LoVo (cell line): Measurements from ENCODE around the gene BMF.
A peak's percentile ranks its signal among the peaks of the same experiment; 100 is the strongest.
"Not testable (repeated sequence)": the region's sequence is repeated elsewhere in the genome, so short reads cannot be mapped to it uniquely, and the experiment has no call there.

Experiments used
- DNase-seq: peaks from one replicate; pipeline ENCODE4 v3.0.0-alpha.2; 2016; ENCODE audit warnings: low spot score

The BMF gene

GRCh38 chr15:40108855-40109735 is at the start of gene BMF:
BMF (minus strand) TSS chr15:40108879; CDS start chr15:40106086, 2,793 bp downstream.
- peak; percentile 100 for DNase-seq

DNA sequence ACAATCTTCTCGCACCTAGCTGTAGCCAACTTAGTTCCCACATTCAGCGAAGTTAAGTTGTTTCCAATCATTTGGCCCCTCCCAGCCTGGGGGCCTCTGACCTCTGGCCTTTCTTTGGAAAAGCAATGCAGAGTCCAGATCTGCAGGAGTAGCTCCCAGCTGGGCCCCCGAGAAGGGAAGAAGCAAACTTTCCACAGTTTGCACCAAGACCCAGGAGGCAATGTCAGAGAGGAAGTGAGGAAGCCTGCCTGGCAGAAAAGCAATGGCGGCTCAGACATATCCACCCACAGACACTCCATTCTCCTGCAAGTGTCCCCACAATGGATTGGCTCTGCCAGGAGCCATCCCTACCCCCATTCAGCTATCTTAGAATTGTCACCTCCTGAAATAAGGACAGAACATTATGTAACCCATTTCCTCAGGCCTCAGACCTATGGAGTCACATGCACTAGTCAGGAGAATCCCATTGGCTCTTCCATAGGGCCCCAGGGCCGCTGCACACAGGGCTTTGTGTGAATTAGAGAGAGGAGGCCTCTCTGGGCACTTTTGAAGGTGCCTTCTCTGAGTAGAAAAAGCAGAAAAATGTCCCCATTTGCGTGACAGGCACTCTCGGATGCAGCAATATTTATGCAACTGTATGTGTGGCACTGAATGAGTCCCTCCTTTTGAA is 49.2 kb upstream of the BMF start:
- no peak for DNase-seq

- peak; percentile 76 for DNase-seq
Measured at GRCh38 chr15:40155270-40155910, 46.7 kb upstream of the BMF start.

GRCh38 chr15:40154821-40155220 is 46.1 kb upstream of the BMF start:
- DNase-seq, result not testable (repeated sequence)

DNA sequence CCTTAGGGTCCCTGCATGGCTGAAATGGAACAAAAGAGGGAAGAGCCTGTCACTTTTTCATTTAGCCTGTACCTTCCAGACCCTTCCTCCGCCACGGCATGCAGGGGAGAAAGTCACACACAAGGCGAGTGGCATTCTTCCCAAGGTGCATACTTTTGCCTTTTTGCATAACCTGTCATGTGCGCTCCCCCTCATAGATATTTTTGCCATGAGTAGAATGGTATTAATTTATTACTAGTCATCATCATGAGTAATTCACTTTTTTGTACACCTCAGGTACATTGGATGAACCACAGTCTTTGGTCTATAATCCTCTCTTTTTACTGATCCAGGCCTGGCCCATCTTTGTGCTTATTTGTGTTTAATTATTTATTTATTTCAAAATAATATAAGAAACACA is 43.3 kb upstream of the BMF start:
- DNase-seq, result no peak

DNA sequence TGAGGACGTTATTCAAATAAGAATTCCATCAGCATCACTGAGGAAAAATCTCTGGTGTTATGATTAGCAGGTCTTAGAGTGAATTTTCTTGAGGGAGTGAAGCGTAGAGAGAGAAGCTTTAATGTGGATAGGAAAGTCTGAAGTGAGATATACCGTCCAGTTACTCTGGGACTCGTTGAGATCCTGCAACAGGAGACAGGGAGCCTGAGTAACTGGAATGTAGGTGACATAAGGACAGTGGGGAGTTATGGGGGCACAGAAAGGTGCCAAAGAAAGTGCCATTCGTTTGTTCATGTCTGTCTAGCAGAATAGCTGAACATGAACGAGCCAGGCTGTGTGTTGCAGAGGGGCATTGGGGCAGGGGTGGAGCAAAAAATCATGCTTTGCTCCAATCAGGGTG is 42.8 kb upstream of the BMF start:
- no peak for DNase-seq

DNA sequence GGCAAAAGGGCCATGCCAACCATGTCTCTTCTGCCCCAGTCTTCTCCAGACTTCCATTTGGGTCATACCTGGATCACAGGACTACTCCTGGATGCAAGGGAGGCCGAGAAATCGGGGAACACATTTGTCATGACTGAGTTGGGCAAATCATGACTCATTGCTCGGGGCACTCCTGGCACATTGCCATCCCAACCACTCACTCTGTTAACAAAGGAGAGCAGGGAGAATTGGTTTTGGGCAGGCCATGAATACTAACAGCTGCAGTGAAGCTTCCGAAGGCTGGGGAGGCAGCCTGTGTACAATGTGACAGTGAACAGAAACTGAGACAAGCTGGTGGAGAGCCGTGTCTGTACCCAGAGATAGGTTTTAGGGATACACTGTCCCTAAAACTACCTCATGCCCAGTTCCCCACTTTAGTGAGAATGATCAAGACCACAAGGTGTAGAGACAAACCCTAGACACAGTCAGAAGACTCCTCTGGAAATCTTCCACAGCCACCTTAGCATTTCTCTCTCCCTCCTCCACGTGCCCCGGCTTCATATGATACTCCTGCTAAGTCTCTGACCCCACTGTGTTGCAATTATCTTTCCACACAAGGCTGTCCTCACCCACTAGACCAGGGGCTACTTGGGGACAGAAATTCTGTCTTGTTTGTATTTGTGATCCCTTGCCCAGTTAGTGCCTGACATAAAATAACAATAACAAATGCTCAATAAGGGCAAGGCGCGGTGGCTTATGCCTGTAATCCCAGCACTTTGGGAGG is 41.7 kb upstream of the BMF start:
- peak; percentile 65 for DNase-seq

DNA sequence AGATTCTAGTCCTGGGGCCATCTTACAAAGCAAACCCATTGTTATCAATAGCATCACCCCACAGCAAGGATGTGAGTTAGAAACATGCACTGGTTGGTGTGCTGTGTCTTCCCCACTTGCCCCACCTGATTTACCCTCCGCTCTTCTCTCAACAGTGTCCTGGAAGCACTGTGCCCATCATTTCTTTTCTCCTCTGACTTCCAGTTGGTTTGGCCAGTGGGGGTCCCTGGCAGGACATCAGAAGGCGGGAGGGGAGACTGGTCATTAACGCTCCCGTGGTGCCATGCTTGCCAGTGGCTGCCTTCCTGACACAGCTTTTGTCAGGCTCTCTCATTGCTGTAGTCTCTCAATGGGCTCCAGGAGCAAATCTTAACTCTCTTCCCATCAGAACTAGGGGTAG is 40.7 kb upstream of the BMF start:
- no peak for DNase-seq

DNA sequence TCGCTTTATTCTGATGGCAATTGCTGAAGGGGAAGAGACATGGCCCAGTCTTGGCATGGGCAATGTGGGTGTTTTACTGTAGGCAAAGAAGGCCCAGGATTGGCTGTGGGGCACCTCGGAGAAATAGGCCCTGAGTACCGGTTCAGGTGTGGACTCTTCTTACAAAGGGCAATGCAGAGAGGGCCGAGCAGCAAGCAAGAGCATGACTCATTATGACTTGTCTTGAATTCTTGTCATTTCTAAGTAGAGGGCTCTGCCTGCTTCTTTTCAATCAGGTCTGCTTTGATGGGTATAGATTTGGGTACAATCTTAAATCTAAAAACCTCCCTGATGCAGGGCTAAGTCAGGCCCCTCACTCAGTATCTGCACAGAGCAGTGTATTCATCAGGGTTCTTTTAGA is 37.4 kb upstream of the BMF start:
- no peak for DNase-seq

GRCh38 chr15:40142428-40142827 is 33.7 kb upstream of the BMF start:
- DNase-seq, result no peak

GRCh38 chr15:40138201-40138570 is 29.5 kb upstream of the BMF start:
- not testable (repeated sequence) for DNase-seq

DNA sequence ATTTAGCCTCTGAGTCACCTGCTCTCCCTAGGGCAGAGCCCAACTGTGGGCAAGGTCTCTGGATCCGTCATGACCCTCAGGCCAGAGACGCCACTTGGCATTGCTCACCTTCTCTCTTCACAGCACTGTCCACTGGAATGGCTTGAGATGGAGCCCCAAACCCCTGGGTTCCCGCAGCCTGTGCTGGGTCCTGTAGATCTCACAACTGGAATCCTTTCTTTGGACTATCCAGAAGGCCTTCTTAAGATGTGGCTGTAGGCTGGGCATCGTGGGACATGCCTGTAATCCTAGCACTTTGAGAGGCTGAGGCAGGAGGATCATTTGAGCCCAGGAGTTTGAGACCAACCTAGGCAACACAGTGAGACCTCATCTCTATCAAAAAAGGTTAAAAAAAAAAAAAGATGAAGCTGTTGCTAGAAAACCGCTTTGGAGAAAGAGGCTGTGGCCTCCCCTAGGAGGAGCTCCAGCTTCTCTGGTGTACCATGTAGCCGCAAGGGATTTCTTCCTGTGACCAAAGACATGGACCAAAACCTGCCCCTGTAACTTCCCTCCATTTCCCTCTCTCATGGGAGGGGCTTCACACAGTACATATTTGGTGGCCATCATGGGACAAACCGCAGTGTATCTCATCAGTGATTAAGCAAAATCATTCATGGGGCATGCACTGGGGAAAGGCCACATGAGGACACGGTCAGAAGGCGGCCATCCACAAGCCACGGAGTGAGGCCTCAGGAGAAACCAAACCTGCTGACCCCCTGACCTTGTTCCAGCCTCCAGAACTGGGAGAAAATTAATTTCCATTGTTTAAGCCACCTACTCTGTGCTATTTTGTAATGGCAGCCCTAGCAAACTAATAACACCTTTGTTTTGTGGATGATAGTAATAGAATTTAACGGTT is 28.9 kb upstream of the BMF start:
- DNase-seq, result no peak

GRCh38 chr15:40136470-40137302 is 28.0 kb upstream of the BMF start:
- no peak for DNase-seq

DNA sequence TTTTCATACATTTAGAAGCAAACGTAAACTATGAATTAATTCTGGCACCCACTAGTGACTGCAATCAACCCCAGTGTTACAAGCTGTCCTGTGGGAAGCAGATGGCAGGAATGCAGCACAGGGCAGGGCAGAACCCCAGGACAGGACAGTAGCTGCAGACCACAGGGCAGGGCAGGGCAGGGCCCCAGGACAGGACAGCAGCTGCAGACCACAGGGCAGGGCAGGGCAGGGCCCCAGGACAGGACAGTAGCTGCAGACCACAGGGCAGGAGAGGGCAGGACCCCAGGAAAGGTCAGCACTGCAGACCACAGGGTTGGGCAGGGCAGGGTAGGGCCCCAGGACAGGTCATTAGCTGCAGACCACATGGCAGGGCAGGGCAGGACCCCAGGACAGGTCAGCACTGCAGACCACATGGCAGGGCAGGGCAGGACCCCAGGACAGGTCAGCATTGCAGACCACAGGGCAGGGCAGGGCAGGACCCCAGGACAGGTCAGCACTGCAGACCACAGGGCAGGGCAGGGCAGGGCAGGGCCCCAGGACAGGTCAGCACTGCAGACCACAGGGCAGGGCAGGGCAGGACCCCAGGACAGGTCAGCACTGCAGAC is 27.3 kb upstream of the BMF start:
- not testable (repeated sequence) for DNase-seq

DNA sequence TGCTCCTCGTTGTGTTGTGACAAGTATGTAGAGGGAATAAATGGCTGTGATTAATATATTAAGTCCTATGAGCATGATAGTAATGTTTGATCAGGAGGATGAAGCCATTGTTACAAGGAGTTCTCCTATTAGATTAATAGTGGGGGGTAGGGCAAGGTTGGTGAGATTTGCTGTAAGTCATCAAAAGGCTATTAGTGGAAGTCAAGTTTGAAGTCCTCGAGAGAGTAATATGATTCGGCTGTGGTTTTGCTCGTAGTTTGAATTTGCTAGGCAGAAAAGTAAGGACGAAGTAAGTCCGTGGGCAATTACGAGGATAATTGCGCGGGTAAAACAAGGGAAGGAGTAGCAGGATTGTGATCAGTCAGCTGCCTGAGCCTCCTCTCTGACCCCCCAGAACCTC is 26.2 kb upstream of the BMF start:
- no peak for DNase-seq

GRCh38 chr15:40133544-40133943 is 24.9 kb upstream of the BMF start:
- DNase-seq, result no peak

GRCh38 chr15:40130799-40131502 is 22.3 kb upstream of the BMF start:
- no peak for DNase-seq

DNA sequence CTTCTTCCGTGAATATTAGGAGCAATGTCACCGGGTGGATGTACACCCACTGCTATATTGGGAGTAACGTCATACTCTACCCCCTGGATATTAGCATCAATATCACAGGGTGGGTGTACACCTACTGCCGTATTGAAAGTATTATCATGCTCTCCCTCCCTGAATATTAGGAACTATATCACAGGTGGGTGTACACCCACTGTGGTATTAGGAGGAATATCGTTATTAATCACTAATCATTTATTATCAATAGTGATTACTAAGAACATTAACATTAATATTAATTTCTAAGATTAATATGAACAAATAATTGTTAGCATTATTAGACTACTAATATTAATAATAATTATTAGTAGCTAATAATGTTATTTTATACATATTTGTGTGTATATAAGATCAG is 21.4 kb upstream of the BMF start:
- DNase-seq, result no peak
